NCI-H82 treated with DMSO at 0.1 percent for 48 hours (cell line): ENCODE results near the gene ESAM.
A peak's percentile ranks its signal among the peaks of the same experiment; 100 is the strongest.

ENCODE experiments used
- DNase-seq: peaks from one replicate; lab custom pipeline; 2025; ENCODE audit not compliant: unreplicated experiment; lab: John Stamatoyannopoulos, UW

Gene ESAM

GRCh38 chr11:124737638-124738305, 24.3 kb downstream of the ESAM start:
- DNase-seq = no peak

DNA sequence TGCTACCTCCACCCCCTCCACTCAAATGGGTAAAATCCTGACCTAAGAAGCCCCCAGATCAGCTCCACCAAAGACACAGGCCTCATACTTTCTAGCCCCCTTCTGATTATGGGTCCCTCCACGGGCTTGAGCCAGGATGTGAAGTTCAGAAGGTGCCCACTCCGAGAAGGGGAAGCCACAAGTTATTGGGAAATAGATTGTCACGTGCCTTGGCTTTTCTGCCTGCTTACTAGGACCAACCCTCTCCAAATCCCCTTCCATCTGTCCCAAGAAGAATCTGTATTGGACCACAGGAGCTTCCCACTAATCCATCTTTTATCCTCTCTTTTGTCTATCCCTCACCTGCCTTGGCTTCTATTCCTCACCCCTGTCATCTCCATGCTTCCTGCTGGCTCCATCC, 25.4 kb downstream of the ESAM start:
- peak; percentile 44 for DNase-seq

- no peak for DNase-seq
These were observed 29.9 kb downstream of the ESAM start for GRCh38 chr11:124732230-124732629.

GRCh38 chr11:124729571-124729970, 32.5 kb downstream of the ESAM start:
- no peak for DNase-seq

DNA sequence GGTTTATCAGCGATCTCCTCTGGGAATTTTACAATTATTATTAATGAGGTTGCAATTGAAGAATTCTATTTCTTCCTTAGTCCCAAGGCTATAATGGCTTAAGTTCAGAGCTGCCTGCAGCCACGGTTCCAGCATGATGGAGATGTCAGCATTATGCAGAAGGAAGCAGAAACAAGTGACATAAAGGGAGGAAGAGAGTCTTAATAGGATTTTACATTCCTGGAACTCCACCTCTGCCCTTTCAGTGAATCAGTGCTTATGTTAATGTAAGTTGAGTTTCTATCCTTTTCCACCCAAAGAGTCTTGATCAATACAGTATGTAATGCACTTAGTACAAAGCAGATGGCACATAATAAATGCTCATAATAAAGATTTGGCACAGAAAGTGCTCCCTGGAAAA, 34.0 kb downstream of the ESAM start:
- no peak for DNase-seq

- DNase-seq = no peak
These were observed 34.6 kb downstream of the ESAM start for GRCh38 chr11:124727474-124727873.

DNA sequence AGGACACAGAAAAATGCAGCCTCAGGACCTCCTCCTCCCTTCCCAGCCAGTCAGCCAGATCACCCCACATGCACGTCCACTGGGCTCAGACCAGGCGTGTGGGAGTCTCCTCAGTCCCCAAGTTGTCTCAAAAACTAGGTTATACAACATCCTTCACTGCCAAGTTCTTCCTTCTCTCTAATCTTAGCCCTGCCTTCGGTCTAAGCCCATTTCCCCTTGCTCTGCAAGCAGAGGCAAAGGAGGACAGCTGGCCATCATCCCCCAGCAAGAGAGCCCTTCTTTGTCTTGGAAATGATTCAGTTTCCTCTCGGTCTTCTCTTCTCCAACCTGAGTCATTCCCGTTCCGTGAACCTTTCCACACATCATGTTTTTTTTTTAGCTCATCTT, 36.4 kb downstream of the ESAM start:
- DNase-seq = no peak

DNA sequence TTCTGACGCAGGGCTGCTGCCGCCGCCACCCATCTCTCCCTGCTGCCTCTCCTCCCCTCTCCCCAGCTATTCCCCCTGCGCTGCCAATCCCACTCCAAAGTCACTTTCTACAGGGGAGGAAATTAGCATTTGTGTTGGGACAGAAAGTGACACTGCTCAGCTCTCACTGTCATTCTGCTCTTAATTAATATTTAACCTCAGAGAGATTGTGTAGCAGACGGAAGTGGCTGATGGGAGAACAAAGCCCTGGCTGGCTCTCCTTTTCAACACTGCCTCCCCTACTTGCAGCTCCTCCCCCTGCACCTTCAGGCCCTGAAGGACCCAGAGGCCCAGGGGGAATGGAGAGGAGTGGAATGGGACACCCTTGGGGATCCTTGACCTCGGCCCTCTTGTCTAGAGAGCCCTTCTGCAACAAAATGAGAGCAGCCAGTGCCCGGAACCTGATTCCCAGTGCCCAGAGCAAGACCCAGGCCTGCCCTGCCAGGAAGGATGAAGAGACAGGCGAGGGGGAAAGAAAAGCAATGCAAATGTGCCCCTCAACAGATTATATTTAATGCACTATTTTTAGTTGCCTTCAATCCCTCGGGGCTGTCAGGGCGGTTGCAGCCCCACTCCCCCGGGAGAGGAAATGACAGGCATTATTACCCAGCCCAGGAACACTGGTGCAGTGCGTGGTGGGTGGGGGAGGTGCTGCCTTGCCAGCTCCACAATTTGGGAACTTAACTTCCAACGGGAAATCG, 36.9 kb downstream of the ESAM start:
- no peak for DNase-seq

DNA sequence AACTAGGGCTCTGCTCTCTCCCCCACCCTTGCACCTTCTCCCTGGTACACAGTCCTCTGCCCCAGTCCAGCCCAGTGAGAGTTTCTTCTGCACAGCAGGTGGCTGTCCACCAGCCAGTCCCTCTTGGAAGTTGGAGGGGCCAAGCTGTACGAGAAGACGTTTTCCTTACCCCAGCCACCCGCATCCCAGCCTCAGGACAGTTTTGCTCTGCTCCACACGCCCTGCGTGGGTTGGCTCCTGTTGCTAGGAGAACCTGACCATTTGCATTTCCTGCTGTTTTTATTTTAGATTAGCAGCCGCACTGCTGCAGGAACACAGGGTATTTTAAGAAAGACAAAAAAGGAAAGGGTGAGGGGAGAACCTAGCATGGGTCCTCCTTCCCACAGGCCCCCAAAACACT, 39.9 kb downstream of the ESAM start:
- DNase-seq = no peak

GRCh38 chr11:124719534-124719933, 42.6 kb downstream of the ESAM start:
- DNase-seq = no peak

DNA sequence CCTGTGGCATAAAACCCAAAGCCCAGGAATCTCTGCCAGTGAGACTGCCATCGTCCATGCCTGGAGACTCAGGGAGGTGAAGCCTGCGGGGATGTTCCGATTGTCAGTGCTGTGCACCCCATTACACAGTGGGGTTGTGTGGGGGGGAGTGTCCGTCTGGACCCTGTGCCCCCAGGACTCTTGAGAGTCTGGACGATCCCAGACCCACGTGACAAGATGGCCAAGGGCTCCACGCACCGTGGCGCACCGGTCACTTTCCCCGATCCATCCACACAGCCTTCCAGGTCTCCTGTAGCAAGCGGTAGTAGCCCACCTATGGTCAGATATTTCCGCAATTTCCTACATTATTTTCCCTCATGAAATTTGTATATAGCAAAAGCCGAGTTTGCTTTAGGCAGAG, 43.3 kb downstream of the ESAM start:
- no peak for DNase-seq

- no peak for DNase-seq
These were observed 44.1 kb downstream of the ESAM start for GRCh38 chr11:124717786-124718651.

GRCh38 chr11:124717421-124717785, 44.7 kb downstream of the ESAM start:
- DNase-seq = no peak

GRCh38 chr11:124716591-124716990, 45.5 kb downstream of the ESAM start:
- DNase-seq = no peak

- DNase-seq = no peak
These were observed 49.7 kb downstream of the ESAM start for GRCh38 chr11:124712392-124712791.

GRCh38 chr11:124707829-124708228, 54.3 kb downstream of the ESAM start:
- DNase-seq = no peak
